A172 (cell line): Measurements from ENCODE around the gene PODNL1. TPM values are rescaled to one million over a fixed set of nuclear protein-coding genes. Genes with fewer than 3 reads are reported as not detected.
"Not testable (repeated sequence)": the region's sequence is repeated elsewhere in the genome, so short reads cannot be mapped to it uniquely, and the experiment has no call there.

ENCODE experiments used
- DNase-seq: peaks from one replicate; pipeline ENCODE4 v3.0.0-alpha.2; 2015; ENCODE audit warnings: low spot score
- total RNA-seq: library from RNA; depleted of rRNA; stranded (reverse); fragments of >200 nt; shearing (Covaris generic); gene quantifications from 2 replicates; pipeline ENCODE4 v1.2.3, GENCODE V29; 2014

The PODNL1 gene
- total RNA-seq, 1 experiment from 2014 or later, result 2.7 TPM

DNA sequence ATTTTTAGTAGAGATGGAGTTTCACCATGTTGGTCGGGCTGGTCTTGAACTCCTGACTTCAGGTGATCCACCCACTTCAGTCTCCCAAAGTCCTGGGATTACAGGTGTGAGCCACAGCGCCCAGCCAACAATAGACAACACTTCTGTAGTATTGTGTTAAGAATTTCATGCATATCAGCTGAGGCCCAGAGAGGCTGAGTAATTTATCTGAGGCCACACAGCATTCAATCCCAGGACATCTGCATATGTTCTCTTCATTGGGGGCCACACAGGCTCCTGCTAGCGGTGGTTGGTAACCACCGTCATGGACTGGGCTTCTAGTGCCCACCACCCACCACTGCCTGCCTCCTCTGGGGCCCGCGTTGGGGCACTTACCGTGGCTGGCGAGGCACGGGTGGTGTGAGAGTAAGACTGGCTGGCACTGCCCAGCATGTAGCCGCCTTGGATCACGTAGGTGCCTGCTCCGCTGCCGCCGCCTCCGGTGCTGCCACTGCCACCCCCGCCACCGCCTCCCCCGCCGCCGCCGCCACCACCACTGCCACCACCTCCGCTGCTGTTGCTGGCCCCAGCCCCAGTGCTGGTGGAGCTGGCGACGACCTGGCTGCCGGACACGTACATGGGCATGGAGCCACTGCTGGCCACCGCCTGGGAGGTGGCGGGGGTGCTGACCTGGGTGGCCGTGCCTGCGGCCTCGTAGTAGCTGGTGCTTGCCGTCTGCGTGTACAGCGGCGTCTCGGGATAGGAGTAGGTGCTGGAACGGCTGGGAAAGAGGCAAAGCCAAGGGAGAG lies 34.3 kb upstream of the PODNL1 start:
- DNase-seq, result no peak

DNA sequence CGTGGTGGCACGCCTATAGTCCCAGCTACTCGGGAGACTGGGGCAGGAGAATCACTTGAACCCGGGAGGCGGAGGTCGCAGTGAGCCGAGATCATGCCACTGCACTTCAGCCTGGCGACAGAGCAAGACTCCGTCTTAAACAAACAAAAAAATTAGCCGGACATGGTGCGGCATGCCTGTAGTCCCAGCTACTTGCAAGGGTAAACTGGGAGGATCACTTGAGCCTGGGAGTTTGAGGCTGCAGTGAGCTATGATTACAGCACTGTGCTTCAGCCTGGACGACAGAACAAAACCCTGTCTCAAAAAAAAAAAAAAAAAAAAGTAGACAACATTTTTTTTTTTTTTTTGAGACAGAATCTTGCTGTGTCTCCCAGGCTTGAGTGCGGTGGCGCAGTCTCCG lies 33.7 kb upstream of the PODNL1 start:
- DNase-seq, result not testable (repeated sequence)

DNA sequence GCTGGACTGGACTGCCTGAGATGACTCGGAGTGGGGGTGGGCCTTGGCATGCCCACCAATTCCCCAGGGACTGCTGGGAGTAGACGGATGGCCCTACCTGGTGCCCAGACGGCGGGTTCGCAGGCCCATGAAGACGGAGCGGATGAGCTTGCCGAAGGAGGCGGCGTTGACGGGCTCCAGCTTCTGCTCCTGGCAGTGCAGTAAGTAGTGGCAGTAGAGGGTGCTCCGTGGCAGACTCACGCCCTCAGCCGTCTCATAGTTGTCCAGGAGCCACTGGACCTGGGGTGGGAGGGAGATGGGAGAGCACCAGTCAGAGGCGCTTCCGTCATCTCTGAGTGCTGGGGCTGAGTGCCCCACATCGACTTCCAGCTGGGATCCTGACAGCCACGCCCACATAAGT lies 31.7 kb upstream of the PODNL1 start:
- no peak for DNase-seq

DNA sequence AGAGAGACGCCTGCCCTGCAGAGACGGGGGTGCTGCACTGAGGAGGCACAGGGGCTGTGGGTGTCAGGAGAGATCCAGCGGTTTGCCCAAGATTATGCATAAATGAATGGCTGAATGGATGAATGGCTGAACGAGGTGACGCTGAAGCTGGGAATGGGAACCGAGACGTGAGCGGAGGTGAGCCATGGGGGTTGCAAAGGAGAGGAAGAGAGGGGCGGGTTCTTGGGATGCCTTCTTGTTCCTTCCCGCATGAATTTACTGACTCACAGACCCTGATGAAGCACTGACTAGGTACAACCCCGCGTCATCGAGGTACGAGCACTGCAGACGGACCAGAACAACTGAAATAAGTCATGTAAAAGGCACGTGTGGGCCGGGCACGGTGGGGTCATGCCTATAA lies 30.8 kb upstream of the PODNL1 start:
- DNase-seq, result no peak

DNA sequence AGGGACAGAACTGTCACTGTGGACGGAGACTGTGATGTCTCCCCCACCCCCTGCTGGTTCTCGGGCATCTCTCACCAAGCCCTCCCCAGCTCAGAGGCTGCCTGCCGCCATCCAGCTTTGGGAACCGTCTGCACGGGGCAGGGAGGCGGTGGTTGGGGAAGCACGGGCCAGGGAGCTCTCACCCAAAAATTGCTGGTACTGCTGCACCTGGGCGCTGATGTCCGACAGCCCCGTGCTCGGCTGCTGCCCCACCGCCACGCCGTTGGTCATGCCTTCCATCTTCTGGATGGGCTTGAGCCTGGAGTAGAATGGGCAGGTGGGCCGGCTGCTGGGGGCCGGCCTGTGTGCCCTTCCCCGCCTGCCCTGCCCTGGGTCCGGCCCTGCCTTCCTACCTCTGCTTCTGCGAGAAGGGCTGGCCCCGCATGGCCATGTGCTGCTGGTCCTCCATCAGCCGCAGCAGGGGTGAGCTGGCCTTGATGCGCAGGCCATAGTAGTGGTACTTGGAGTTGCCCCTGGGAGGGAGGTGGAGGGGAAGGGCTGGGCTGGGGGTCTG lies 30.2 kb upstream of the PODNL1 start:
- no peak for DNase-seq

- not testable (repeated sequence) for DNase-seq
These were observed 29.0 kb upstream of the PODNL1 start for GRCh38 chr19:13967206-13967605.

DNA sequence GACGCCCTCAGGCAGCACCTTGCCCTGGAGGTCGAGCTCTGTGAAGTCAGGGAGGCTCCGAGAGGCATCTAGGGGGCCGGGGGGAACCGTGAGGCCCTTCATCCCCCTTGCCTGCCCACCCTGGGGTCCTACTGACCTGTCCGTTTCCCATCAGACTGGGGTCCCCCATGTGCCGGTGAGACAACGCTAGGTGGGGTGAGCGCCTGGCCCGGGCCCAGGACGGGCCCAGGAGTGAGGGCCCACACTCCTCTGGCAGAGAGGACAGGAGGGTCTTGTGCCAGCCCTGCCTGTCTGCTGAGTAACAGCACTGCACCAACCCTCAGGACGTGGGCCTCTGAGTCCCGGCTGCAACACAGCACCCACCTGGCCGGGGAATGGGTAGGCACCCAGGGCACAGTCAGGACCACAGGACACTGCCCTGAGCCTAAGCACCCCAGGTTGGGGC lies 28.5 kb upstream of the PODNL1 start:
- no peak for DNase-seq

DNA sequence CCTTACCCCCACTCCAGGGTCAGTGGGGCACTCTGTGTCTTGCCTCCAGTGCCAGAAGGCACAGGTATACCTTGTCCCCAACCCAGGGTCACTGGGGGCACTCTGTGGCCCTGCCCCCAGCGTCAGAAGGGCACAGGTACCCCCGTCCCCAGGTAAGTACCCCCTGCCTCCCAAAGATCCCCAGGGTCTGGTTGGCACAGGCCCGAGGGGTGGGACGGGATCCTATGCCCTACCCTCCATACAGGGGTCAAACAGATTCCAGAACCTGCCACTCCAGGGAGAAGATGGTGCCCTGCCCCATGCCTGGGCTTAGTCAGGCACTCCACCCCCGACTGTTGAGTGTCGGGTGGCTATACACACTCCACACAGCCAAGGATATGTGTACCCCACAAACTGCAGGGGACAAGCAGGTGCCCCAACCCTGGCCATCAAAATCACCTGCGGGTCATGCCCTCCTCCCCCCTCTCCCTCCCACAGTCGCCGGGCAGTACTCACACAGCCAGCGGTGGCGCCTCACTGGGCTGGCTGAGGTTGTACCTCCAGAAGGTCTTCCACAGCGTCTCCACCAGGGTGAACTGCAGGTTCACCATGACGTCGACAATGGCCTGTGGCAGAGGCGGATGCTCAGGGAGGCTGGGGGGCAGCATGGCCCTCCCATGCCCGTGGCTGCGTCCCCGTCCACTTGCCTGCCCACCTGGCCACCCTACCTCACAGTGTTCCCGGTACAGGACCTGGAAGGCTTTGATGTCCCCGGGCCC lies 27.9 kb upstream of the PODNL1 start:
- DNase-seq, result no peak

DNA sequence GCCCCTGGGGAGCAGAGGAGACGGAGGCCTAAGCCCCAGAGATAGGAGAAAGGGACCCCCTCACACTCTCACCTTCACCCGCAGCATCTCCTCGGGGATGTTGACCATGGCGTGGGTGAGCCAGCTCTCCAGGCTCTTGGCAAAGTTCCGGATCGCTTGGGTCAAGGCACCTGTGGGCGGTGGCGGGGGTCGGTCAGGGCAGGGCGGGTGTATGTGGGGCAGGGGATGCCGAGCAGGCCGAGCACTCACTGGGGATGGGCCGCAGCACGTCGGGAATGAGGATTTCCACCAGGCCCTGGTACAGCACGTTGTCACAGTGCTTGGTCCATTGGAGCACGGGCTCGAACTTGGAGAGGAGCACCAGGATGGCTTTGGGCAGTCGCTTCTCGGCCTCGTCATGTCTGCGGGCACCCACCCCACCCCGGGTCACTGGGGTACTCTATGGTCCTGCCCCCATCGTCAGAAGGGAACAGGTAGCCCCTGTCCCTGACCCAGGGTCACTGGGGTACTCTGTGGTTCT lies 27.2 kb upstream of the PODNL1 start:
- DNase-seq, result no peak

GRCh38 chr19:13964776-13965175 lies 26.6 kb upstream of the PODNL1 start:
- DNase-seq, result peak; percentile 76

DNA sequence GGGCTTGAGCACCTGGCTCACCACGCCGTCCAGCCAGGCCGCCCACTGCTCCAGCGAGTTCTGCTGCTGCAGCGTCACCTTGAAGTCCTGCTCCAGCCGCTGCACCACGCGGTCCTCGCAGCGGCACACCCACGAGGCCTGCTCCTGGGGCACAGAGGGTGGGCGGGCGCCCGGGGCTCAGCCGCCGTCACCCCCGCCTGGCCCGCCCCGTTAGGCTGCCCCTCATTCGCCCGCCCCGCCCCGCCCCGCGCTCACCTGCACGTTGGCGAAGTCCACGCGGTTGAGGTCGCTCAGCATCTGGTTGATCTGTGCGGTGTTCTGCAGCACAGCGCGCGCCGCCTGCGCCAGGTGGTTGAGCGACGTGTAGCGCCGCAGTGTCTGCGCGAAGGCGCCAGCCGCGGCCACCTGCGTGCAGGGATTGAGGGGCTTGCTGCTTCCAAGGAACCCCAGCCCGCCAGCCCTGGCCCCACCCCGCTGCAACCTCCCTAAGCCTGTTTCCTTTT lies 25.4 kb upstream of the PODNL1 start:
- no peak for DNase-seq

DNA sequence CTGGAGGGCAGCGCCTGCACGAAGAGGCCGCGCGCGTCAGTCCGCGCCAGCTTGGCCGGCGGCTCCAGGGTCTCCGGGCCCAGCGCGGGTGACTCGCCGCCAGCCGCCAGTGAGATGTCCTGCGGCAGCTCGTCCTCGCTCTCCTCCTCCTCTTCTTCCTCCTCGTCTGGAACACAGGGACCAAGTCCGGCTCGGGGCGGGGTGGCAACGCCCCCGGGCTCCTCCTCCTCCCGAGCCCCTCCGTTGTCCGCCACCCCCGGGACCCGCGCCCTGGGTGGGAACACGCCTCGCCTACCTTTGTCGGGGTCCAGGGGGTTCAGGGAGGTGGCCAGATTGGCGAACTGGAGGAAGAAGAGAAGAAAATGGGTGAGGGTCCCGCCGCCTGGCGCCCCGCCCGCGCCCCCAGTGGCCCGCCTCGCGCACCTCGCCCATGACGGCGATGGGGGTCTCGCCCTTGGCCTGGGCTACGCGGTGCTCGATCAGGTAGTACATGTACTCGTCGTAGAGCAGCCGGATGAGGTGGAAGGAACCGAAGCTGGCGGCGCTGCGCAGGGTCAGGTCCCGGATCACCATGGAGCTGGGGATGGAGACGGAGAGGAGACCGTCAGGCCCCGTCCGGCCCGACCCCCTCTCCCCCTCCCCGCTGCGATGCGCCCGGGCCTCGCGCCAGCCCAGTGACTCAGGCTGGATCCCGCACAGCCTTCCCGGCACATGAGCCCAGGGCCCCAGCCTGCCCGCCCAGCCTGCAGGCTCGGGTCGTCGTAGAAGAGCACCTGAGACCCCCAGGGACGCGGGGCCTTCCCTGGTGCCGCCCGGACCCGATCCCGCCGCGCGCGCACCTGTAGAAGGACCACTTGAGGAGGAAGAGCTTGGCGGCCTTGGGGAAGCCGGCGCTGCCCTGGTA lies 24.7 kb upstream of the PODNL1 start:
- no peak for DNase-seq

- no peak for DNase-seq
These were observed 23.8 kb upstream of the PODNL1 start for GRCh38 chr19:13961826-13962698.

GRCh38 chr19:13960863-13961784 lies 22.9 kb upstream of the PODNL1 start:
- no peak for DNase-seq

- no peak for DNase-seq
These were observed 22.0 kb upstream of the PODNL1 start for GRCh38 chr19:13959962-13960862.

DNA sequence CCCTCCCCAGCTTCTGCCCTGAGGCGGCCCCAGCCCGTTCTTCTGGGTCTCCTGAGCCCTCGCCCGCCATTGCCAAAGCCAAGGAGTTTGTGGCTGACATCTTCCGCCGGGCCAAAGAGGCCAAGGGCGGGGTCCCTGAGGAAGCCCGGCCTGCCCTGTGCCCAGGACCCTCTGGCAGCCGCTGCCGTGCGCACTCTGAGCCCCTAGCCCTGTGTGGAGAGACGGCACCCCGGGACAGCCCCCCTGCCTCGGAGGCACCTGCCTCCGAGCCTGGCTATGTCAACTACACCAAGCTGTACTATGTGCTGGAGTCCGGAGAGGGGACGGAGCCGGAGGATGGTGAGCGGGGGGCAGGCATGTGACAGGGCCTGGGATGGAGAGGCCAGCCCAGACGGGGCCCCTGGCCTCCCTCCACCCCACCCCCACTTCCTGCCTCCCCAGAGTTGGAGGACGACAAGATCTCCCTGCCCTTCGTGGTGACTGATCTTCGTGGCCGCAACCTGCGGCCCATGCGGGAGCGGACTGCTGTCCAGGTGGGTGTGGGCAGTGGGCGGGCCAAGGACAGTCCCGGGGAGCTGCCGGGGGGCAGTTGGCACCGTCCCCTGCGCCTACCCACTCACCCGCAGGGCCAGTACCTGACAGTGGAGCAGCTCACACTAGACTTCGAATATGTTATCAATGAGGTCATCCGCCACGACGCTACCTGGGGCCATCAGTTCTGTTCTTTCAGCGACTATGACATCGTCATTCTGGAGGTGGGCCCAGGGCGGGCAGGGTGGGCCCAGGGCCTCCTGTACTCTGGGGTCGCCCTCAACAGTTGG lies 21.1 kb upstream of the PODNL1 start:
- DNase-seq, result no peak

DNA sequence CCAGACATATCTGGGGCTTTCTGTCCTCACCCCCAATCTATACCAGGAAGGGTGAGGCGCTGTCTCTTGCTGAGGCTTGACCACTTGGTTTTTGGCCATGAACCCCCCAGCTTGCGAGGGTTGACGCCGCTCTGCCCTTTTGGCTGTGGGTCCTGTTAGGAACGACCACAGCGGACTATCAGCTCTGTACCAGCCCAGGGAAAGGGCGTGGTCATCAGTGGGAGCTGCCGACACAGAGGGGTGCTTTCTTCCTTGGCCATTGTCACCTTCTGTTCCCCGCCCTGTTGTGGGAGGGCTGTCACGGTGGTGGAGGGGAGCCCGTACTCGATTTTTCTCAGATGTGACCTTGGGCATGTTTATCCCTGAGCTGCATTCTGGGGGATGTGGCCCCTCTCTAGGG lies 19.8 kb upstream of the PODNL1 start:
- DNase-seq, result no peak
